ENCODE measurements around the gene AUP1.
A peak's percentile ranks its signal among the peaks of the same experiment; 100 is the strongest.

AUP1 gene

GRCh38 chr2:74528600-74529356, 728 bp downstream of the AUP1 start:
- H3K4me3 ChIP-seq (ENCODE audit: low read depth, low read length): peak overlapping the region; percentile 83
- DNase-seq (ENCODE audit: low read depth): no peak
- TF ChIP-seq, protein P1, sequence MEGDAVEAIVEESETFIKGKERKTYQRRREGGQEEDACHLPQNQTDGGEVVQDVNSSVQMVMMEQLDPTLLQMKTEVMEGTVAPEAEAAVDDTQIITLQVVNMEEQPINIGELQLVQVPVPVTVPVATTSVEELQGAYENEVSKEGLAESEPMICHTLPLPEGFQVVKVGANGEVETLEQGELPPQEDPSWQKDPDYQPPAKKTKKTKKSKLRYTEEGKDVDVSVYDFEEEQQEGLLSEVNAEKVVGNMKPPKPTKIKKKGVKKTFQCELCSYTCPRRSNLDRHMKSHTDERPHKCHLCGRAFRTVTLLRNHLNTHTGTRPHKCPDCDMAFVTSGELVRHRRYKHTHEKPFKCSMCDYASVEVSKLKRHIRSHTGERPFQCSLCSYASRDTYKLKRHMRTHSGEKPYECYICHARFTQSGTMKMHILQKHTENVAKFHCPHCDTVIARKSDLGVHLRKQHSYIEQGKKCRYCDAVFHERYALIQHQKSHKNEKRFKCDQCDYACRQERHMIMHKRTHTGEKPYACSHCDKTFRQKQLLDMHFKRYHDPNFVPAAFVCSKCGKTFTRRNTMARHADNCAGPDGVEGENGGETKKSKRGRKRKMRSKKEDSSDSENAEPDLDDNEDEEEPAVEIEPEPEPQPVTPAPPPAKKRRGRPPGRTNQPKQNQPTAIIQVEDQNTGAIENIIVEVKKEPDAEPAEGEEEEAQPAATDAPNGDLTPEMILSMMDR (IDR thresholded peaks at IDR 0.05; ENCODE audit: control insufficient read depth, extremely low read depth, insufficient read depth): no peak

GRCh38 chr2:74527741-74528140, 1.8 kb downstream of the AUP1 start:
- TF ChIP-seq, protein P1 (IDR thresholded peaks at IDR 0.05; ENCODE audit: control insufficient read depth, extremely low read depth, insufficient read depth): no peak
- H3K4me3 ChIP-seq (ENCODE audit: low read depth, low read length): no peak overlapping the region
- no peak for DNase-seq (ENCODE audit: low read depth)

DNA sequence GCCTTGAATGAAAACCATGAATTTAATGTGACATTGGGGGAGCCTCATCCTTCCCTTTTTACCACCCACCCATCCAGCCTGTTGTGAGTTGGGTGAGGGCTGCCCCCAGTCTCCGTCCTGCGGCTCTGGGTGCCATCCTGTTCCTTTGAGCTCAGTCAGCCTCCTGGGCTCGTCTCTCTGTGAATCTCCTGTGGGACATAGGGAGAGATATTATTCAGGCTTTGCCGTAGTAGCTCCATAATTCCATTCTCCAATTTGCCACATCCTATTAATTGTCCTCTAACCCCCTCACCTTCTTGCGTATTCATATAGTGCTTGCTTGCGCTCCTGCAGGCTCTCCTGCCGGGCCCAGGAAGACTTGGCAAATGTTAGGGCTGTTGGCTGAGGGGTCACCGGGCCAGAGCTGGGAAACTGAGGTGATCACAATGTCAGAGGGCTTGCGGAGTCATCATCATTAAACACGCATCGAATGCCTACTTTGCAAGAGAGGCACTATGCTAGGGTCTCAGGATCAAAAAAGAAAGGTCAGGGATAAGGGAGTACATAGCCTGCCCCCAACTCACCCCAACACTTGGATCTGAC, 2.8 kb downstream of the AUP1 start:
- no peak overlapping the region for H3K4me3 ChIP-seq (ENCODE audit: low read depth, low read length)
- DNase-seq (ENCODE audit: low read depth): no peak
- TF ChIP-seq, protein P1 (IDR thresholded peaks at IDR 0.05; ENCODE audit: control insufficient read depth, extremely low read depth, insufficient read depth): no peak

- peak; percentile 79 for DNase-seq (ENCODE audit: low read depth)
- peak within 1 kb of the TSS; percentile 57 for H3K4me3 ChIP-seq (ENCODE audit: low read depth, low read length)
- TF ChIP-seq, protein P1 (IDR thresholded peaks at IDR 0.05; ENCODE audit: control insufficient read depth, extremely low read depth, insufficient read depth): no peak
Measured at GRCh38 chr2:74525717-74526648, 3.5 kb downstream of the AUP1 start, which contains the start of gene DQX1. TSS of gene DQX1 (minus strand) at chr2:74526231. CDS start at chr2:74525729, 502 bp downstream.

GRCh38 chr2:74524955-74525716, 4.4 kb downstream of the AUP1 start:
- peak overlapping the region; percentile 57 for H3K4me3 ChIP-seq (ENCODE audit: low read depth, low read length)
- no peak for DNase-seq (ENCODE audit: low read depth)
- TF ChIP-seq, protein P1 (IDR thresholded peaks at IDR 0.05; ENCODE audit: control insufficient read depth, extremely low read depth, insufficient read depth): no peak

GRCh38 chr2:74524005-74524404, 5.5 kb downstream of the AUP1 start:
- DNase-seq (ENCODE audit: low read depth): no peak
- TF ChIP-seq, protein P1 (IDR thresholded peaks at IDR 0.05; ENCODE audit: control insufficient read depth, extremely low read depth, insufficient read depth): no peak
- H3K4me3 ChIP-seq (ENCODE audit: low read depth, low read length): no peak overlapping the region

Data from LNCaP clone FGC (cell line).